Omental fat pad (tissue), 4 donors: ENCODE measurements around the gene PRDX2. TPM values are rescaled to one million over a fixed set of nuclear protein-coding genes. Genes with fewer than 3 reads are reported as not detected.

Experiments
- ATAC-seq: fragments of 150-250 bp; one replicate; pipeline ENCODE4 v1.9.1; 2016; ENCODE audit warnings: mild to moderate bottlenecking, moderate library complexity; ENCODE audit not compliant: low FRiP score
- DNase-seq: peaks from one replicate; pipeline ENCODE4 v3.0.0-alpha.2; 2019; ENCODE audit warnings: low spot score
- CTCF ChIP-seq, 3 donors: fragments of 450-650 bp; IDR thresholded peaks; one replicate each; pipeline ENCODE4 v1.5.1; 2016 to 2017; ENCODE audit warnings: antibody characterized with exemption in 3 of 3, mild to moderate bottlenecking in 3 of 3, moderate library complexity in 2 of 3
- total RNA-seq, 4 donors: library from RNA; depleted of rRNA; stranded (reverse); fragments of >200 nt; gene quantifications; one replicate each; pipeline ENCODE4 v1.1.0, GENCODE V29; 2016

PRDX2 gene
- total RNA-seq, 4 donors from 2014 or later = 165 to 320 (median 219) TPM

DNA sequence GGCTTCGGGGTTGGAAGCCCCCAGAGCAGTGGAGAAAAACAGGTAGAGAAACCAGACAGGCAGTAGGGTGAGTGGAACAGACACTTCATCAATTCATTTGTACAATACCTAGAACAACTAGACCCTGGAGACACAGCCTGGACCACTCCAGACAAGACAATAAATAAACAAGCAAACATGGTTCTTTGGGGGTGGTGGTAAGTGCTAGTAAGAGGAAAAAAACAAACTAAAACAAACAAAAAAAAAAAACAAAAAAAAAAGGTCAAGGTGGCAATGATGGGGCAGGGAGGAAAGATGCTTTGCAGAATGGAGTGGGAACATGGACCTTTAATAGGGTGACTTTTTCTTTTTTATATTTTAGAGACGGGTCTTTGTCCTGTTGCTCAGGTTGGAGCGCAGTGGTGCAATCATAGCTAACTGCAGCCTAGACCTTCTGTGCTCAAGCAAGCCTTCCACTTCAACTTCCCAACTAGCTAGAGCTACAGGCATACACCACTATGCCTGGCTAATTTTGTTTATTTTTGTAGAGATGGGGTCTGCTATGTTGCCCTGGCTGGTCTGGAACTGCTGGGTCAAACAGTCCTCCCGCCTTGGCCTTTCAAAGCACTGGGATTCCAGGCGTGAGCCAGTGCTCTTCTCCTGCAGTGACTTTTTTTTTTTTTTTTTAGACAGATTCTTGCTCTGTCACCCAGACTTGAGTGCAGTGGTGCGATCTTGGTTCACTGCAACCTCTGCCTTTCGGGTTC, 7.2 kb downstream of the PRDX2 start:
- DNase-seq (no peak), ATAC-seq (no peak)
- TF ChIP-seq CTCF (IDR thresholded peaks at IDR 0.05) = no peak

DNA sequence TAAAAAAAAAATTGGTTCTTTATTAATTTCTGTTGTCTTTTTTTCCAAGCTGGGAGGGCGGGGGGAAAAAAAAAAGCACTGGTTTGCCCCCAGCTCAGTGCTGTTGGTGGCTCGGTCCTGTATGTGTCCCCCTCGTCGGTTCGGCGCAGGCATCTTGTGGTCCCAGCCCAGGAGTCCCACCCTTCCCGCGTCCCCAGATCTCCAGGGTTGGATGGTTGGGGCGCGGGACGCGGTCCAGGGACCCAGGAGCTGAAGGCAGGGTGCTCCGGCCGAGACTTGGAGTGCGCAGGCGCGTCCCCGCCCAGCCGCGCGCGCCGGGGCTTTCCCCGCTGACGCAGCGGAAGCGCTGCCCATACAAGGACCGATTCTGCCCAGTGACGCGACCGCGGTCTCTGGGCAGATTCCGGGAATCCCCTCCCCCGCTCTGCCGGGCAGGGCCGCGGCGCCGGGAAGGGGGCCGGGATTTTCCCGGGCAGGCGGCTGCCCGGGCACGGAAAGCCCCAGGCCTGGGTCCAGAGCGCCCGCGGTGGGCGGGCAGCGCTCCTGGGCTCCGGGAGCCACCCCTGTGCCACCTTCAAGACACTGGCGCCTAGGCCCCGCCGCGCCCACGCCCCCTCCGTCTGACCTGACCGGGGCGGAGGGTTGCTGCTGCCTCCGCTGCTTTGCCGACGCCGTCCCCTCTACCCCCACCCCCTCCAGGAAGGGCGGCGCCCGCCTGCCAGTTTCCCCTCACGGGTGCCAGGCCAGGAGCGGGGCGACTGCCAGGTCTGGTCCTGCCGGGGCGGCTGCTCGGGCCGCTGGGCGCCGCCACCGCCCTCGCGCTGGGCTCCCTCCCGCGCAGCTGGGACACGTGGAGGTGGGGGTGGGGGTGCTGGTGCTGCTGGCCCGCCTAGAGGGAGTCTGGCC, 8.1 kb downstream of the PRDX2 start:
- TF ChIP-seq CTCF (IDR thresholded peaks at IDR 0.05) = no peak
- DNase-seq = no peak
- ATAC-seq = peak; percentile 50

GRCh38 chr19:12792853-12793289, 8.7 kb downstream of the PRDX2 start:
- no peak for TF ChIP-seq CTCF (IDR thresholded peaks at IDR 0.05)
- DNase-seq = no peak
- no peak for ATAC-seq

DNA sequence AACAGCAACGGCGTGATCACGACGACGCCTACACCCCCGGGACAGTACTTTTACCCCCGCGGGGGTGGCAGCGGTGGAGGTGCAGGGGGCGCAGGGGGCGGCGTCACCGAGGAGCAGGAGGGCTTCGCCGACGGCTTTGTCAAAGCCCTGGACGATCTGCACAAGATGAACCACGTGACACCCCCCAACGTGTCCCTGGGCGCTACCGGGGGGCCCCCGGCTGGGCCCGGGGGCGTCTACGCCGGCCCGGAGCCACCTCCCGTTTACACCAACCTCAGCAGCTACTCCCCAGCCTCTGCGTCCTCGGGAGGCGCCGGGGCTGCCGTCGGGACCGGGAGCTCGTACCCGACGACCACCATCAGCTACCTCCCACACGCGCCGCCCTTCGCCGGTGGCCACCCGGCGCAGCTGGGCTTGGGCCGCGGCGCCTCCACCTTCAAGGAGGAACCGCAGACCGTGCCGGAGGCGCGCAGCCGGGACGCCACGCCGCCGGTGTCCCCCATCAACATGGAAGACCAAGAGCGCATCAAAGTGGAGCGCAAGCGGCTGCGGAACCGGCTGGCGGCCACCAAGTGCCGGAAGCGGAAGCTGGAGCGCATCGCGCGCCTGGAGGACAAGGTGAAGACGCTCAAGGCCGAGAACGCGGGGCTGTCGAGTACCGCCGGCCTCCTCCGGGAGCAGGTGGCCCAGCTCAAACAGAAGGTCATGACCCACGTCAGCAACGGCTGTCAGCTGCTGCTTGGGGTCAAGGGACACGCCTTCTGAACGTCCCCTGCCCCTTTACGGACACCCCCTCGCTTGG, 9.3 kb downstream of the PRDX2 start:
- DNase-seq = no peak
- TF ChIP-seq CTCF (IDR thresholded peaks at IDR 0.05) = no peak
- no peak for ATAC-seq

GRCh38 chr19:12791345-12792050, 10.1 kb downstream of the PRDX2 start, which contains the start of gene JUNB:
Gene JUNB (plus strand): TSS chr19:12791486. CDS start chr19:12791772, 286 bp downstream.
- ATAC-seq (peak; percentile 33), DNase-seq (peak; percentile 86)
- TF ChIP-seq CTCF (IDR thresholded peaks at IDR 0.05) = no peak
